ENCODE measurements around the gene IGFBPL1. TPM values are rescaled to one million over a fixed set of nuclear protein-coding genes. Genes with fewer than 3 reads are reported as not detected.
A peak's percentile ranks its signal among the peaks of the same experiment; 100 is the strongest.

The IGFBPL1 gene
- total and polyA plus RNA-seq, 2 of the 13 experiments (the other 11 are each of a cell fraction or from before 2014, with no cell fraction given): 0.24 TPM; not detected in 1

GRCh38 chr9:38392235-38393127 is 31.8 kb downstream of the IGFBPL1 start, which contains the start of gene ALDH1B1 (continued):
- TF ChIP-seq FOXA1 (IDR thresholded peaks at IDR 0.05) (no peak), FOXA1 (CRISPR knock-in tag; IDR thresholded peaks at IDR 0.05) (peak; percentile 42; the same call in 1 of the 2 replicates), AGO2 (optimal IDR thresholded peaks at IDR 0.05; ENCODE audit: low read depth, low read length) (peak; percentile 81), NFIB (CRISPR knock-in tag; IDR thresholded peaks at IDR 0.05; ENCODE audit: borderline replicate concordance) (no peak), ZNF564 (CRISPR knock-in tag; IDR thresholded peaks at IDR 0.05) (0 out of 2 replicates have a peak, but pooled peaks have one; percentile 17), NFYB (CRISPR knock-in tag; IDR thresholded peaks at IDR 0.05) (peak; percentile 78), AHDC1 (CRISPR knock-in tag; IDR thresholded peaks at IDR 0.05; ENCODE audit: borderline replicate concordance) (no peak), HNF4G (IDR thresholded peaks at IDR 0.05; ENCODE audit: borderline replicate concordance, low read depth, low read length) (no peak), HNF4G (CRISPR knock-in tag; IDR thresholded peaks at IDR 0.05; ENCODE audit: borderline replicate concordance, low read depth) (no peak), CENPX (CRISPR knock-in tag; IDR thresholded peaks at IDR 0.05) (no peak), LCORL (IDR thresholded peaks at IDR 0.05) (no peak), LCORL (CRISPR knock-in tag; IDR thresholded peaks at IDR 0.05) (peak; percentile 59; the same call in 1 of the 2 replicates), RFXANK (CRISPR knock-in tag; IDR thresholded peaks at IDR 0.05) (0 out of 2 replicates have a peak, but pooled peaks have one; percentile 41), DRAP1 (CRISPR knock-in tag; IDR thresholded peaks at IDR 0.05) (peak; percentile 74), NCOA5 (CRISPR knock-in tag; IDR thresholded peaks at IDR 0.05) (no peak), IKZF4 (CRISPR knock-in tag; IDR thresholded peaks at IDR 0.05; ENCODE audit: borderline replicate concordance, low read depth, not compliant biosample characterization) (no peak), ZNF234 (CRISPR knock-in tag; conservative IDR thresholded peaks at IDR 0.05) (no peak), ZSCAN22 (CRISPR knock-in tag; IDR thresholded peaks at IDR 0.05) (no peak)
- TF ChIP-seq, protein P1, sequence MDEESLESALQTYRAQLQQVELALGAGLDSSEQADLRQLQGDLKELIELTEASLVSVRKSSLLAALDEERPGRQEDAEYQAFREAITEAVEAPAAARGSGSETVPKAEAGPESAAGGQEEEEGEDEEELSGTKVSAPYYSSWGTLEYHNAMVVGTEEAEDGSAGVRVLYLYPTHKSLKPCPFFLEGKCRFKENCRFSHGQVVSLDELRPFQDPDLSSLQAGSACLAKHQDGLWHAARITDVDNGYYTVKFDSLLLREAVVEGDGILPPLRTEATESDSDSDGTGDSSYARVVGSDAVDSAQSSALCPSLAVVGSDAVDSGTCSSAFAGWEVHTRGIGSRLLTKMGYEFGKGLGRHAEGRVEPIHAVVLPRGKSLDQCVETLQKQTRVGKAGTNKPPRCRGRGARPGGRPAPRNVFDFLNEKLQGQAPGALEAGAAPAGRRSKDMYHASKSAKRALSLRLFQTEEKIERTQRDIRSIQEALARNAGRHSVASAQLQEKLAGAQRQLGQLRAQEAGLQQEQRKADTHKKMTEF (CRISPR knock-in tag; IDR thresholded peaks at IDR 0.05): peak; percentile 71
- TF ChIP-seq, protein P2, sequence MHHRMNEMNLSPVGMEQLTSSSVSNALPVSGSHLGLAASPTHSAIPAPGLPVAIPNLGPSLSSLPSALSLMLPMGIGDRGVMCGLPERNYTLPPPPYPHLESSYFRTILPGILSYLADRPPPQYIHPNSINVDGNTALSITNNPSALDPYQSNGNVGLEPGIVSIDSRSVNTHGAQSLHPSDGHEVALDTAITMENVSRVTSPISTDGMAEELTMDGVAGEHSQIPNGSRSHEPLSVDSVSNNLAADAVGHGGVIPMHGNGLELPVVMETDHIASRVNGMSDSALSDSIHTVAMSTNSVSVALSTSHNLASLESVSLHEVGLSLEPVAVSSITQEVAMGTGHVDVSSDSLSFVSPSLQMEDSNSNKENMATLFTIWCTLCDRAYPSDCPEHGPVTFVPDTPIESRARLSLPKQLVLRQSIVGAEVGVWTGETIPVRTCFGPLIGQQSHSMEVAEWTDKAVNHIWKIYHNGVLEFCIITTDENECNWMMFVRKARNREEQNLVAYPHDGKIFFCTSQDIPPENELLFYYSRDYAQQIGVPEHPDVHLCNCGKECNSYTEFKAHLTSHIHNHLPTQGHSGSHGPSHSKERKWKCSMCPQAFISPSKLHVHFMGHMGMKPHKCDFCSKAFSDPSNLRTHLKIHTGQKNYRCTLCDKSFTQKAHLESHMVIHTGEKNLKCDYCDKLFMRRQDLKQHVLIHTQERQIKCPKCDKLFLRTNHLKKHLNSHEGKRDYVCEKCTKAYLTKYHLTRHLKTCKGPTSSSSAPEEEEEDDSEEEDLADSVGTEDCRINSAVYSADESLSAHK (CRISPR knock-in tag; IDR thresholded peaks at IDR 0.05; ENCODE audit: borderline replicate concordance): no peak

Measured in HepG2 (cell line).